Ascending aorta (tissue), 2 donors: Measurements from ENCODE around the gene THSD7B. TPM values are rescaled to one million over a fixed set of nuclear protein-coding genes. Genes with fewer than 3 reads are reported as not detected.
"Not testable (repeated sequence)": the region's sequence is repeated elsewhere in the genome, so short reads cannot be mapped to it uniquely, and the experiment has no call there.

Source experiments
- DNase-seq, 2 donors: peaks; one replicate each; pipeline ENCODE4 v3.0.0-alpha.2; 2019; ENCODE audit warnings: low spot score in 2 of 2
- H3K27ac ChIP-seq, 2 donors: fragments of 200-600 bp; sonication (generic); one replicate each; pipeline ENCODE4 v1.5.1; 2016 to 2017; ENCODE audit warnings: mild to moderate bottlenecking in 1 of 2
- H3K27me3 ChIP-seq: fragments of 200-600 bp; sonication (generic); one replicate; pipeline ENCODE4 v1.5.1; 2017
- H3K36me3 ChIP-seq, 2 donors: fragments of 200-600 bp; sonication (generic); one replicate each; pipeline ENCODE4 v1.5.1; 2016
- H3K4me1 ChIP-seq, 2 donors: fragments of 200-600 bp; sonication (generic); one replicate each; pipeline ENCODE4 v1.5.1; 2016 to 2017; ENCODE audit warnings: mild to moderate bottlenecking in 1 of 2
- H3K4me3 ChIP-seq, 2 donors: fragments of 200-600 bp; sonication (generic); one replicate each; pipeline ENCODE4 v1.5.1; 2016 to 2017; ENCODE audit warnings: mild to moderate bottlenecking in 1 of 2
- H3K9me3 ChIP-seq, 2 donors: fragments of 200-600 bp; sonication (generic); one replicate each; pipeline ENCODE4 v1.5.1; 2016
- intact Hi-C: fragments of 100-400 bp; cut with DNase I; formaldehyde crosslinking; loops from one replicate; pipeline ENCODE4 v1.15.1; 2023
- total RNA-seq: library from RNA; depleted of rRNA; stranded (reverse); fragments of >200 nt; gene quantifications from one replicate; pipeline ENCODE4 v1.1.0, GENCODE V29; 2016
- TF ChIP-seq, protein P1 (sequence below), 3 experiments: fragments of 200-600 bp in 2 of 3; fragments of 450-650 bp in 1 of 3; sonication (generic) in 2 of 3; IDR thresholded peaks; one replicate each; pipeline ENCODE4 v1.5.1; 2016 to 2019; ENCODE audit warnings: antibody characterized with exemption in 3 of 3, mild to moderate bottlenecking in 1 of 3, moderate library complexity in 1 of 3

Gene THSD7B
- total RNA-seq, 1 donor from 2014 or later: not detected

DNA sequence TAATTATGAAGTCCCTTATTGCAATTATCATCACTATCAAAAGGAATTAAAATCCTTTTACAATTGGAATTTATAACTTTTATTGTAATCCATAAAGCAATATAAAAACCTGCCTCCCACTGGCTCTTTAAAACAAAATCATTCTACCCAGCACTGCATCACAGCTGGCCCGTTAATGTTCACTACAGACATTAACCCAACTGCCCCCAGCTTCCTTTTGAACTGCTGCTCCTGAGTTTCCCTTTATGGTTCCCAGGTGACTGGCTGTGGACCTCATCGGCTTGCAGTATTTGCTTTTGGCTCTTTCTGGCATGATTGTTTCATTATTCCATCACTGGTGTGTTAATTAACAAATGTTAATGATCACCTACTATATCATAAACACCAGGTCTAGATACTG, 535.6 kb downstream of the THSD7B start:
- H3K36me3 ChIP-seq: no peaks in the 10 kb centered on the region
- intact Hi-C loops: no loop called here
- no peaks in the 10 kb centered on the region for H3K27me3 ChIP-seq
- TF ChIP-seq, protein P1, sequence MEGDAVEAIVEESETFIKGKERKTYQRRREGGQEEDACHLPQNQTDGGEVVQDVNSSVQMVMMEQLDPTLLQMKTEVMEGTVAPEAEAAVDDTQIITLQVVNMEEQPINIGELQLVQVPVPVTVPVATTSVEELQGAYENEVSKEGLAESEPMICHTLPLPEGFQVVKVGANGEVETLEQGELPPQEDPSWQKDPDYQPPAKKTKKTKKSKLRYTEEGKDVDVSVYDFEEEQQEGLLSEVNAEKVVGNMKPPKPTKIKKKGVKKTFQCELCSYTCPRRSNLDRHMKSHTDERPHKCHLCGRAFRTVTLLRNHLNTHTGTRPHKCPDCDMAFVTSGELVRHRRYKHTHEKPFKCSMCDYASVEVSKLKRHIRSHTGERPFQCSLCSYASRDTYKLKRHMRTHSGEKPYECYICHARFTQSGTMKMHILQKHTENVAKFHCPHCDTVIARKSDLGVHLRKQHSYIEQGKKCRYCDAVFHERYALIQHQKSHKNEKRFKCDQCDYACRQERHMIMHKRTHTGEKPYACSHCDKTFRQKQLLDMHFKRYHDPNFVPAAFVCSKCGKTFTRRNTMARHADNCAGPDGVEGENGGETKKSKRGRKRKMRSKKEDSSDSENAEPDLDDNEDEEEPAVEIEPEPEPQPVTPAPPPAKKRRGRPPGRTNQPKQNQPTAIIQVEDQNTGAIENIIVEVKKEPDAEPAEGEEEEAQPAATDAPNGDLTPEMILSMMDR (IDR thresholded peaks at IDR 0.05): no peak
- H3K9me3 ChIP-seq: no peaks in the 10 kb centered on the region
- no peak overlapping the region for H3K4me3 ChIP-seq
- DNase-seq: no peak
- no peak overlapping the region for H3K27ac ChIP-seq
- H3K4me1 ChIP-seq: no peaks in the 10 kb centered on the region

DNA sequence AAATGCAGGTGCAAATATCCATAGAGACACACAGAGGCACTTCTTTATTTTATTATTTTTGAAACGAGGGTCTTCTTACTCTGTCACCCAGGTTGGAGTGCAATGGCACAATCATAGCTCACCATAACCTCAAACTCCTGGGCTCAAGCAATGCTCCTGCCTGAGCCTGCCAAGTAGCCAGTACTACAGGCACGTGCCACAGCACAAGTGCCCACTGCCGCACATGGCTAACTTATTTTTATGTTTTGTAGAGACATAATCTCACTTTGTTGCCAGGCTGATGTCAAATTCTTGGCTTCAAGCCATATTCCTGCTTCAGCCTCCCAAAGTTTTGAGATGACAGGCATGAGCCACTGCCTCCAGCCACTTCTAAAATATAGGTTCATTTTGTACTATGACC, 537.6 kb downstream of the THSD7B start:
- no peak for DNase-seq
- Histone ChIP-seq H3K9me3 (no peaks in the 10 kb centered on the region), H3K27ac (no peak overlapping the region), H3K4me1 (no peaks in the 10 kb centered on the region), H3K4me3 (no peak overlapping the region), H3K36me3 (no peaks in the 10 kb centered on the region), H3K27me3 (no peaks in the 10 kb centered on the region)
- intact Hi-C loops: no loop called here
- TF ChIP-seq, protein P1 (IDR thresholded peaks at IDR 0.05): no peak

DNA sequence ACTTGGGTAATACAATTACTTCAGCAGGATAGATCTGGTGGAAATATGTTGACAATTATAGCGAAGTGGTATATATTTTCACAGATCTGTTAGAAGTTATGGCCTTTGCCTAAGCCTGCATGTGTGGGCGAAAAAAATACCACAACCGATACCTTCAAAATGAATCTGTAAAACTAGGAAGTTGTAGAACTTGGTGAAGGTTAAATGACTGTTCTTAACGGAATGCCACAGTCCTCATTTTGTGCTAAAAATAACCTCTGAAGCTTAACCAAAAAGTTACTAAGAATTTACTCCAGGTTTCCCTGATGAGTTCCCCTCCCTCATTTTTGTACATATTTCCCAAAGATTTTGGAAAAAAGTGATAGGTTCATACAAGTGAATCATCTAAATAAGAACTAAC, 550.7 kb downstream of the THSD7B start:
- Histone ChIP-seq H3K4me3 (no peak overlapping the region), H3K27ac (no peak overlapping the region), H3K27me3 (no peaks in the 10 kb centered on the region), H3K36me3 (no peaks in the 10 kb centered on the region), H3K9me3 (no peaks in the 10 kb centered on the region), H3K4me1 (no peaks in the 10 kb centered on the region)
- DNase-seq: no peak
- intact Hi-C loops: no loop called here
- TF ChIP-seq, protein P1 (IDR thresholded peaks at IDR 0.05): no peak

DNA sequence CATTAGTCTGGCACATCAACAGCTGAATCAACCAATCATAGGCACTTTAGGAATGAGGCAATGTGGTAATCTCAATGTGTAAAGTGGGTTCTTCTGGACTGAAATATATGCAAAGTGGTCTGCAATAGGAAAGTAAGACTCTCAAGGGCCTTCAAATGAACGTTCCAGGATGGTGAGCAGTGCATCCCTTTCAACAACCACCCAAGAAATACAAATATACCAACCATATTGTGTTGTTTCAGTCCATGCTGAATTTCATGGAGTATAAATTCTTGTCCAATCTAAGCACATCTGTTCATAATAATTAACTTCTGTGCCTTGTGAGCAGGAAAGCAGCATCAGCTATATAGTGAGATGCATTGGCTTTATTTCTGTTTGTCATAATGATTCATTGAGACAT, 556.2 kb downstream of the THSD7B start:
- H3K27ac ChIP-seq: no peak overlapping the region
- TF ChIP-seq, protein P1 (IDR thresholded peaks at IDR 0.05): no peak
- no peak overlapping the region for H3K4me3 ChIP-seq
- no peaks in the 10 kb centered on the region for H3K36me3 ChIP-seq
- no peak for DNase-seq
- intact Hi-C loops: no loop called here
- H3K9me3 ChIP-seq: no peaks in the 10 kb centered on the region
- no peaks in the 10 kb centered on the region for H3K4me1 ChIP-seq
- no peaks in the 10 kb centered on the region for H3K27me3 ChIP-seq

DNA sequence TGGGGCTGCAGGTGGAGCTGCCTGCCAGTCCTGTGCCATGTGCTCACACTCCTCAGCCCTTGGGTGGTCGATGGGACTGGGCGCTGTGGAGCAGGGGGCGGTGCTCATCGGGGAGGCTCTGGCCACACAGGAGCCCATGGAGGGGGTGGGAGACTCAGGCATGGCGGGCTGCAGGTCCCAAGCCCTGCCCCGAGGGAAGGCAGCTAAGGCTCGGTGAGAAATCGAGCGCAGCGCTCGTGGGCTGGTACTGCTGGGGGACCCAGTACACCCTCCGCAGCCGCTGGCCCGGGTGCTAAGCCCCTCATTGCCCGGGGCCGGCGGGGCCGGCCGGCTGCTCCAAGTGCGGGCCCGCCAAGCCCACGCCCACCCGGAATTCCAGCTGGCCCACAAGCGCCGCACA, 566.2 kb downstream of the THSD7B start:
- intact Hi-C loops, H3K4me1 ChIP-seq, H3K36me3 ChIP-seq: not testable (repeated sequence)

DNA sequence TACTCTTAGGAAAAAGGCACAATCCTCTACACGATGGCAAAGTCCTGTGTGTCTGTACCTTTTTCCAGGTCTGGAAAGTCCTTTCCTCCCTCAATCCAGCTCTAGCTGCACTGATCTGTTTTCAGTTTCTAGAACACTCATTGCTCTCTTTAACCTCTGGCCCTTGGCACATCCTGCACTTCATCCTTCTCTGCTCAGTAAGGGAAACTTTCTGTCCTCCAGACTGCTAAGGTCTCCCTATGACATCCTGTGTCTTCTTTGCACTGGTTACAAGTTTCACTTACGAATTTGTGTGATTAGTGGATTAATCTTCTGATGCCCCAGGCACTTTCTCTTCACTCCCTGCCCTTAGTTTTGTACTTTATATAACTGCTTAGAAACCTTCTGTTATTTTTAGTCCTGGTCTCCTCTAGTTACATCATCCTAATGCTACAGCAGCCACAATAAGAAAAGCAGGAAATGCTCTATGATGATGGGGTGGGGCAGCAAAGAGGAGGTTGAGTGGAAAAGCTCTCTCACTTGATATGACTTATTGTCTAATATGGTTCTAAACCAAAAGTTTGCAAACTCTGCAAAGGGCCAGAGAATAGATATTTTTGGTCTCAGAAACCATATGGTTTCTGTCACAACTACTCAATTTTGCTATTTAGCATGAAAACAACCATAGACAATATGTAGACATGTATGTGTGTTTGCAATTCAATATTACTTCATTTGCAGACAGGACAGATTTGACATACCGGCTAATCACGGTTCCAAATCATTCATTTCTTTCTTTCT, 568.2 kb downstream of the THSD7B start:
- intact Hi-C loops: no loop called here
- Histone ChIP-seq H3K27me3 (no peaks in the 10 kb centered on the region), H3K4me3 (no peak overlapping the region), H3K27ac (peak overlapping the region in 1 of 2 donors; percentile 10), H3K36me3 (no peaks in the 10 kb centered on the region), H3K4me1 (no peaks in the 10 kb centered on the region), H3K9me3 (no peaks in the 10 kb centered on the region)
- DNase-seq: no peak
- TF ChIP-seq, protein P1 (IDR thresholded peaks at IDR 0.05): no peak

More for the DNA sequence above, 566.2 kb downstream of the THSD7B start:
- DNase-seq, H3K4me3 ChIP-seq, H3K27me3 ChIP-seq, H3K27ac ChIP-seq, H3K9me3 ChIP-seq: not testable (repeated sequence)
